HG02973 (cell line): Measurements from ENCODE around the gene MACROD2.
"Not testable (repeated sequence)": the region's sequence is repeated elsewhere in the genome, so short reads cannot be mapped to it uniquely, and the experiment has no call there.

Experiments
- ATAC-seq: cut with Tn5 transposase; IDR thresholded peaks from one replicate; pipeline ENCODE4 v1.9.1; 2021; ENCODE audit warnings: moderate library complexity; ENCODE audit not compliant: unreplicated experiment

The MACROD2 gene

GRCh38 chr20:14450256-14450655 lies 454.9 kb downstream of the MACROD2 start:
- no peak for ATAC-seq

DNA sequence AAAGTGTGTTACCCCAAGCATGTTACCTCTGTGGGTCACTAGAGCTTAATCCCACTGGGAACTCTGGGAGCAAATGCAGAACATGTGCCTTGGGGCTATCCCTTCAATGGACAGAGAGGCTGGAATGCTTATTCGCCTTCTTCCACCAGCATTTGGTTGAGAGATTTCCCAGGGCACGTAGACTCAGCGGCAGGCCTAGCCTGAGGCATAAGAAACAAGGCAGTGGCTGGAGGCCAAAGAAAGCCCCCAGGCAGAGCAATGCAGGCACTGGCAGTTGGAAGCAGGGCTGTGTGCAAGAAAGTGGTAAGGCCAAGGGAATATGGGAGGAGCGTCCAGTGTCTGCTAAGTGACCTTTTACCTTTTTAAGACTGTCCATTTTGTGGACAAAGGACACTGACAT lies 456.1 kb downstream of the MACROD2 start:
- no peak for ATAC-seq

DNA sequence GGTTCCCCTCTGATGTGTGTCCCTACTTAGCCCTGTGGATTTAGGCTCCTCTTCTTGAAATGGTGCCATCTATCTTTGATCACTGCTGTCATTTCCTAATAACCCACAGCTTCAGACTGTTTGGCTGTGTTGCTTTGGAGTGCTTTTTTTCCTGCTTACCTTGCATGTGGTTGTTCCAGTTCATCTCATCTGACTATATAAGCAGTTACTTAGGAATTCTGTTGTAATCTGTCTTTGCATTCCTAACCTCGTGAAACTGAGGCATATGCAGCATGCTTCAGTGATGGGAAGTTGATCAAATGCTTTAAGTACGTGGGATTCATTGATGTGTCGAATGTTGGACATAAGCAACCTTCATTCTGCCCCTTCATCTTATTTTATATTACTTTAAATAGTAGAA lies 457.9 kb downstream of the MACROD2 start:
- ATAC-seq: no peak

GRCh38 chr20:14454296-14454695 lies 459.0 kb downstream of the MACROD2 start:
- ATAC-seq: no peak

GRCh38 chr20:14467104-14467827 lies 471.9 kb downstream of the MACROD2 start:
- ATAC-seq: not testable (repeated sequence)

DNA sequence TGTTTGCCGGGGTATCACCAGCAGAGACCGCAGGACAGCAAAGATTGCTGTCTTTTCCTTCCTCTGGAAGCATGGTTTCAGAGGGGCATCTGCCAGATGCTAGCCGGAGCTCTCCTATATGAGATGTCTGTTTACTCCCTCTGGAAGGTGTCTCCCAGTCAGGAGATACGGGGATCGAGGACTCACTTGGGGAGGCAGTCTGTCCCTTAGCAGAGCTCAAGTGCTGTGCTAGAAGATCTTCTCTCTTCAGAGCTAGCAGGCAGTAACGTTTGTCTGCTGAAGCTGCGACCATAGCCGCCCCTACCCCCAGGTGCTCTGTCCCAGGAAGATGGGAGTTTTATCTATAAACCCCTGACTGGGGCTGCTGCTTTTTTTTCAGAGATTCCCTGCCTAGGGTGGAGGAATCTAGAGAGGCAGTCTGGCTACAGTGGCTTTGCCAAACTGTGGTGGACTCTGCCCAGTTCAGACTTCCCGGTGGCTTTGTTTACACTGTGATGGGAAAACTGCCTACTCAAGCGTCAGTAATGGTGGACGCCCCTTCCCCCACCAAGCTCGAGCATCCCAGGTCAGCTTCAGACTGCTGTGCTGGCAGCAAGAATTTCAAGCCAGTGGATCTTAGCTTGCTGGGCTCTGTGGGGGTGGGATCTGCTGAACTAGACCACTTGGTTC lies 475.0 kb downstream of the MACROD2 start:
- ATAC-seq: no peak

- no peak for ATAC-seq
Measured at GRCh38 chr20:14470977-14471661, 475.8 kb downstream of the MACROD2 start.

GRCh38 chr20:14477125-14477524 lies 481.8 kb downstream of the MACROD2 start:
- ATAC-seq: no peak

GRCh38 chr20:14478126-14478525 lies 482.8 kb downstream of the MACROD2 start:
- ATAC-seq: no peak

- ATAC-seq: no peak
Measured at GRCh38 chr20:14481863-14482262, 486.5 kb downstream of the MACROD2 start.

DNA sequence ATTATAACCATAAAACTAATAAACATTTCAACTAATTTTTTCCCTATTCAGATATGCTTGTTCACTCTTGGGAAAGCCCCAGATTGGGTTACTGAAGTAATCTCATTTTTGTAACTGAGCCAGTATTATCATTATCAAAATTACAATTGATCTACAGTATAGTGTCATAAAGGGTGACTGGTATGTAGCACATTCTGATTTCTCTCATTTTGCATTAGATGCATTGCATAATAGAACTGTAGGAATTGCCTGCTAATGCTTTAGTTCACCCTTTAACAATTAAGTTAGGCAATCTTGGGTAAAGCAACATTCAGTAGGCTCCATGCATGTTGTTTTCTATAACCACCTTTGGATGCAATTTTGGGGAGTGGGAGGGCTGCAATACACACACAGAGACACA lies 492.9 kb downstream of the MACROD2 start:
- no peak for ATAC-seq

- ATAC-seq: no peak
Measured at GRCh38 chr20:14488756-14489479, 493.6 kb downstream of the MACROD2 start.

DNA sequence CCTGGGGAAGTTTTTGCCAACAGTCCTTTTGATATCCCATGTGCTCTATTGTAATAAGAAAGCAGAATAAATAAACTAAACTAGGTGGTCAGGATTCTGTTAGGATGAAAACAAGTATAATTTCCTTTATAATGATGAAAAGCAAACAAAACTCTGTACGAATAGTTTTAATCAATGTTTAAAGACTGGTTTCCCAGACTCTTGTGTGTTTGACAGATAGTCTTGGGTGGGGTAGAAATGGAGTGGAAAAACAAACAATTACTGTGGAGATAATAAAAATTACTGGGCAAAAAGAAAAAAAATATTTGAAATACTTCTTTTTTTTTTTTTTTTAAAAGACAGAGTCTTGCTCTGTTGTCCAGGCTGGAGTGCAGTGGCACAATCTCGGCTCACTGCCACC lies 494.2 kb downstream of the MACROD2 start:
- ATAC-seq: no peak

DNA sequence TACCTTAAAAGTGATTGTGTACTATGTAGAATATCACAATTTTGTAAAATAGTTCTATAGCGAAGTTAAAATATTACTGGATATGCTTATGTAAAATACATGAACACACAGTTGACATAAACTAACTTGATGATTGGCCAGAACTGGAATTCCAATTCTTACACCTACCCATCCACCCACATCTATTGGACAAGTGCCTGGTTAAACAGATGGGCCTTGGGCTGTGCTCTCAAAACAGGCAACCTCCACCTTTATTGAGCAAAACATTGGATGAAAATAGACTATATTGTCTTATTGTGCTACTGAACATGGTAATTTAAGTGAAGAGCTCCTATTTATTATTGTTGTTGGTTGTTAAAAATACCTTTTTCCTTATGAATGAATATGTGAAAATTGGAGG lies 496.1 kb downstream of the MACROD2 start:
- ATAC-seq: no peak

GRCh38 chr20:14493408-14493807 lies 498.1 kb downstream of the MACROD2 start:
- ATAC-seq: no peak

GRCh38 chr20:14494355-14494754 lies 499.0 kb downstream of the MACROD2 start:
- no peak for ATAC-seq

- no peak for ATAC-seq
Measured at GRCh38 chr20:14495066-14495465, 499.8 kb downstream of the MACROD2 start.

- ATAC-seq: no peak
Measured at GRCh38 chr20:14497004-14497403, 501.7 kb downstream of the MACROD2 start.

- no peak for ATAC-seq
Measured at GRCh38 chr20:14498772-14499171, 503.5 kb downstream of the MACROD2 start.

DNA sequence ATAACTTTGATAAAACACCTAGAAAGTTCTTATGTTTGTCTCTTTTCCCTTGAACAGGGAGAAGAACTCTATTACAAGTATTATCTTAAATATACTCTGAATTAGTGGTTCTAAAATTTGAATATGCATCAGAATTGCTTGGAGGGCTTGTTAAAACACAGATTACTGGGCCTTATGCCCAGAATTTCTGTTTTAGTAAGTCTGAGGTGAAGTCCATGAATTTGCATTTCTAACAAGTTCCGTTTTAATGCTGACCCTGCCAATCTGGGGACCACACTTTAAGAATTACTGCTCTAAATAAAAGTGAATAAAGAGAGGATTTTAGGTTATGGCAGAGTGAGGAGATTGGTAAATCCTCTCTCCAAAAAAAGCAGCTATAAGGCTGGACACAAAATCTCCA lies 510.2 kb downstream of the MACROD2 start:
- ATAC-seq: no peak

DNA sequence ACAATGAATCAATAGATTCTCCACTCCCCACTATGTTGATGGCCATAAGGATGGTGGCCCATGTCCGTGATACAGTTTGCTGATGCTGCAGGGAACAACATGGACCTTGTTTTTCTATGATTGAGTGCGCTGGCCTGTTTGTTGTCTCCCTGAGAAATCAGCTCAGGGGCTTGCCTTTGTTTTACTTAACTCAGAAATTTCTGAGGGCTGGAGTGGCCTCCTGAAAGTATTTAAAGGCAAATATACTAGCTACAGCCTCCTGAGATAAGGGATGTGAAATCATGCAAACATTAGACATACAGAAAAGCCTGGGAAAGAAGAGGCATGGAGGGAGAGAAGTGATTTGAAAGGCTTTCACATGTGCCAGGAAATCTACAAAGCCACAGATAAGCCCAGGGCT lies 512.4 kb downstream of the MACROD2 start:
- no peak for ATAC-seq
